Activated naive CD4-positive, alpha-beta T cell treated with anti-CD3 and anti-CD28 coated beads, Interleukin-2, amount 50 U/mL, for 72 hours (primary cell): ENCODE data around the gene SLC39A13. TPM values are rescaled to one million over a fixed set of nuclear protein-coding genes. Genes with fewer than 3 reads are reported as not detected.

Experiments
- ATAC-seq, 2 donors: fragments of 150-1000 bp; cut with Tn5 transposase; 2 replicates each; pipeline ENCODE4 v1.10.0; 2021; ENCODE audit warnings: mild to moderate bottlenecking in 2 of 2, moderate library complexity in 2 of 2
- DNase-seq, 2 donors: peaks; one replicate each; pipeline ENCODE4 v3.0.0; 2021 to 2022; ENCODE audit warnings: low spot score in 2 of 2
- H3K27ac Mint-ChIP-seq, 2 donors: one replicate each; pipeline ENCODE4 v1.8.0; 2022; ENCODE audit warnings: mild to moderate bottlenecking in 2 of 2, mixed read lengths in 2 of 2
- H3K36me3 Mint-ChIP-seq, 2 donors: one replicate each; pipeline ENCODE4 v1.8.0; 2022; ENCODE audit warnings: mixed read lengths in 2 of 2
- H3K9me3 Mint-ChIP-seq, 2 donors: one replicate each; pipeline ENCODE4 v1.8.0; 2022; ENCODE audit warnings: mixed read lengths in 2 of 2
- total RNA-seq, 2 donors: library from RNA; stranded (reverse); gene quantifications; one replicate each; pipeline ENCODE4 v1.2.3, GENCODE V29; 2022

Gene SLC39A13
- total RNA-seq, 2 donors from 2014 or later = 11.9 to 15.2 TPM

DNA sequence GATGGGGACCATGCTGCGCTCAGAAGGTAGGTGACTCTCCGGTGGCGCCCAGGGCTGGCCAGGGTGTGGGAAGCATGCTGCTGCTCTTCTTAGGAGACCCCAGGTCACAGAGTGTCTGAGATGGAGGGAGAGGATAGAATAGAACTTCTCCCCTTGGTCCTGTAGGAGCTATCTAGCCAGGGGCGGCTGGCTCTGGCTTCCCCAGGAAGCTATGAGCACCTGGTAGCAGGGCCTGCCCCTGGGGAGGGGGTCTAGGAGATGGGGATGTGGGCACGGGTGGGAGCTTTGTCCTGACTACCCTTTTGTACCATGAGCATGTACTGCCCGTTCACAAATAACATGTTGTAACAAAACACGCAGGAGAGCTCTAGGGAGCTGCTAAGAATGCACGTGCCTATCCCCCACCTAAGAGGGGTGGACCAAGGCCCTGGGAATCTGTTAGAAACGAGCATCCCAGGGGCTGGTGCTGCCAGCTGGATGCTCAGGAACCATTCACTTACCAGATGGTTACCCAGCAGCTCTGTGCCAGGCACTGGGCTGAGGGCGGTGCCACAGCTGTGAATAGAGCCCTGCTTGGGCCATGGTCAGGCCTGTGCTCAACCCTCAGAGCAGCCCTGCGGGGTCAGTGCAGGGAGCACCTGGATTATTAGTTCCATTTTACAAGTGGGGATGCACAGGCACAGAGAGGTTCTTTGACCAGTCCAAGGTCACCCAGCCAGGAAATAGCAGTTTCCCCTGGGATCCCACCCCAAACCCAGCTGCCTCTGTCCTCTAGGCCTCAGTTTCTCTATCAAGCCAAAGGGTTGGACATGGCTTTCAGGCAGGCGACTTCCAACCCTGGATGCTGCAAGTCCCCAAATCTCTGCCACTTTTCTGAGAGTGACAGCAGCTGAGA lies 2.2 kb downstream of the SLC39A13 start:
- no peak for ATAC-seq
- Mint-ChIP-seq H3K36me3 (no peaks in the 10 kb centered on the region), H3K27ac (no peak overlapping the region), H3K9me3 (no peaks in the 10 kb centered on the region)
- no peak for DNase-seq

DNA sequence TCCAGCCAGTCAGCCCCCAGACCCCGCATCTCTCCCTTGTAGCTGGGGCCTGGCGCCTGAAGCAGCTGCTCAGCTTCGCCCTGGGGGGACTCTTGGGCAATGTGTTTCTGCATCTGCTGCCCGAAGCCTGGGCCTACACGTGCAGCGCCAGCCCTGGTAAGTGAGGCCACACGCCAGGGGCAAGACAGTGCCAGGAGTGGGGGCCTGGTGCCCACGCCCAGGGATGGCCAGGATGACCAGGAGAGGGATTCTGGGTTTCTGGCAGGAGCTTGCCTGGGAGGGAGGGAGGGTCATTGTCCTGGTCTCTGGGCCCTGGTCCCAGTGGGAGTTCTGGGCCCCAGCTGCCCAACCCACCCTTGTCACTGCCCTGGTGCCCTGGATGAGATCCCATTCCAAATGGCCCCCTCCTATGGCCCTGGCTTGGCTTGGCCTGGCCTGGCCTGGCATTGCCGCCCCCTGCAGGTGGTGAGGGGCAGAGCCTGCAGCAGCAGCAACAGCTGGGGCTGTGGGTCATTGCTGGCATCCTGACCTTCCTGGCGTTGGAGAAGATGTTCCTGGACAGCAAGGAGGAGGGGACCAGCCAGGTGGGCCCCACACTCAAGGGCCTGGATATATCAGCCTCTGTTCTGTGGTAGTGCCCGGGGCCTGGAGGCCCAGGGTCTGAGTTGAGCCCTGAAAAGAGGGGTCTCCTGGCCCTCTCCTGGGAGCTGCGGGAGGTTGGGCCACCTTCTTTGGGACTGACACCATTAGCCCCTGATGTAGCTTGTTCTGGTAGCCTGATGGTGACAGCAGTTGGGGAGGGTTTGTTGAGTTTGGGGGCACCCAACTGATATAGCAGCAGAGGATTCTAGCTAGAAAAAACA lies 3.7 kb downstream of the SLC39A13 start:
- no peak for ATAC-seq
- no peaks in the 10 kb centered on the region for H3K36me3 Mint-ChIP-seq
- no peaks in the 10 kb centered on the region for H3K9me3 Mint-ChIP-seq
- H3K27ac Mint-ChIP-seq = no peak overlapping the region
- DNase-seq = peak in 1 of 2 donors; percentile 78

DNA sequence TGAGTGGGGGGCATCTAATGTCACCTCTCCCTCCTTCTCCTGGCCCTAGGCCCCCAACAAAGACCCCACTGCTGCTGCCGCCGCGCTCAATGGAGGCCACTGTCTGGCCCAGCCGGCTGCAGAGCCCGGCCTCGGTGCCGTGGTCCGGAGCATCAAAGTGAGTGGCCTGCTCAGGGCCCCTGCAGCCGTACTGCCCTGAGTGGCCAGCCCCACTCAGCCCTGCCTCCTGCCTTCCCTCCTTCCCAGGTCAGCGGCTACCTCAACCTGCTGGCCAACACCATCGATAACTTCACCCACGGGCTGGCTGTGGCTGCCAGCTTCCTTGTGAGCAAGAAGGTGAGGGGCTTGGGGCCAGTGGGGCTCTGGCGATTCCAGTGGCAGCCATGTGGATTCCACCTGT lies 5.0 kb downstream of the SLC39A13 start:
- H3K27ac Mint-ChIP-seq = peak overlapping the region in 1 of 2 donors; percentile 68
- no peaks in the 10 kb centered on the region for H3K9me3 Mint-ChIP-seq

DNA sequence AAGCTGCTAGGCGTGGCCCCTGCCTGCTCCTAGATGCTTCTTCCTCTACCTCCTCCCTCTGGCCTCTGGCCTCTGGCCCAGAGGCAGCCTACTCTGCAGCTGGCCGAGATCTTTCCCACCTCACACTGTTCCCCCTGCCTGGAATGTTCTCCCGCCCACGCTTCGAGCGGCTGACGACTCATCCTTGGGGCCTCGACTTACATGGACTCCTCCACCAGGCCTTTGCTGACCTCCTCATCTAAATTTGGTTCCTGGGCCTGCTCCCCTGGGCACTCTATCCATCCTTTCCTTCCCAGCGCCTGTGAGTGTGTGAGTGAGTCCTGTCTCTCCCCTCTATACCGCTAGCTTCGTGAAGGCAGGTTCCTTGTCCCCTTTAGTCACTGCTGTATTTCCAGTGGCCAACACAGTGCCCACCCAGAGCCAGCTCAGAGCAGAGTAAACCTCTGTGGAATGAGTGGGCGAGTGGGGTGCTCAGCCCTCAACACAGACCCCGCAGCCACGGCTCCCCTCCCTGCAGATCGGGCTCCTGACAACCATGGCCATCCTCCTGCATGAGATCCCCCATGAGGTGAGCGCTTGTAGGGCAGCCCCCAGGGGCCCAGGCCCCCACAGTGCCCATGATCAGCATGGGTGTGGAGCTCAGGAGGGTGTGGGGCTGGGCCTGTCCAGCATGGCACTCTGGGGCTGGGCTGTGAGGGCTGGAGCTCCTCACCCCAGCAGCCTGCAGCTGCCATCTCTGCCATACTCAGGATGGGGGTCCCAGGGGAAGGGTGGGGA lies 5.7 kb downstream of the SLC39A13 start:
- H3K27ac Mint-ChIP-seq = peak overlapping the region in 1 of 2 donors; percentile 68
- H3K9me3 Mint-ChIP-seq = no peaks in the 10 kb centered on the region
- H3K36me3 Mint-ChIP-seq = peaks cover 0 to 8% of the 10 kb centered on the region in 2 donors
- peak in 1 of 2 donors; percentile 15 for ATAC-seq
- DNase-seq = no peak

More for the DNA sequence above, 5.0 kb downstream of the SLC39A13 start:
- peaks cover 0 to 8% of the 10 kb centered on the region in 2 donors for H3K36me3 Mint-ChIP-seq
- DNase-seq = no peak
- no peak for ATAC-seq

GRCh38 chr11:47414685-47415070 lies 6.3 kb downstream of the SLC39A13 start:
- Mint-ChIP-seq H3K36me3 (peaks cover 0 to 9% of the 10 kb centered on the region in 2 donors), H3K9me3 (no peaks in the 10 kb centered on the region), H3K27ac (peak overlapping the region in 1 of 2 donors; percentile 68)
- DNase-seq = no peak
- ATAC-seq = peak in 1 of 2 donors; percentile 3

- Mint-ChIP-seq H3K36me3 (peaks cover 6 to 15% of the 10 kb centered on the region in 2 donors), H3K27ac (peak overlapping the region in 1 of 2 donors; percentile 24), H3K9me3 (no peaks in the 10 kb centered on the region)
- ATAC-seq (peak; percentile 3 to 4), DNase-seq (no peak)
Observed at GRCh38 chr11:47415091-47415854, 6.9 kb downstream of the SLC39A13 start.

GRCh38 chr11:47415949-47416472 lies 7.6 kb downstream of the SLC39A13 start:
- DNase-seq (no peak), ATAC-seq (peak; percentile 3 to 8)
- H3K36me3 Mint-ChIP-seq = peaks cover 6 to 17% of the 10 kb centered on the region in 2 donors
- H3K27ac Mint-ChIP-seq = peak overlapping the region; percentile 24 to 29
- H3K9me3 Mint-ChIP-seq = no peaks in the 10 kb centered on the region

GRCh38 chr11:47417712-47418111 lies 9.3 kb downstream of the SLC39A13 start:
- no peak for DNase-seq
- Mint-ChIP-seq H3K9me3 (no peaks in the 10 kb centered on the region), H3K36me3 (peaks cover 6 to 22% of the 10 kb centered on the region in 2 donors), H3K27ac (peak overlapping the region; percentile 62 to 95)
- no peak for ATAC-seq

- peak overlapping the region; percentile 62 to 95 for H3K27ac Mint-ChIP-seq
- H3K36me3 Mint-ChIP-seq = peaks cover 8 to 23% of the 10 kb centered on the region in 2 donors
- no peaks in the 10 kb centered on the region for H3K9me3 Mint-ChIP-seq
- ATAC-seq (no peak), DNase-seq (no peak)
Observed at GRCh38 chr11:47418454-47419259, 10.3 kb downstream of the SLC39A13 start.

DNA sequence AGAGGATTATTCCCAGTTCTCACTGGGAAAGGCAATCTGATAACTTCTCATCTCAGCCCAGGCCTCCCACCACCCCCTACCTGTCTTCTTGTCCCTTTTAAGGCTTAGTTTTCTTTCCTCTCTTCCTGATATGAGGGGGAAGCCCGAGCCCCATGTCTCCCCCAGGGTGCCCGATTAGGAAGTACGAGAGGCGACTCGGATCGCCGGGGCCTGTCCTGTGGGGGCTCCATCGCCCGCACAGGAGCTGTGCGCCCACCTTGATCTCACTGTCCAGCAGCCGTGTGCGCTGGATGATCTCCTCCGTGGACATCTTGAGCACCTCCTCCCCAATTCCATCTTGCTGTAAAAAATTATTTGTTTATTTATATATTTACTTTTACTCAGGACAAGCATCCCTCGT lies 17.2 kb downstream of the SLC39A13 start:
- Mint-ChIP-seq H3K36me3 (peaks cover 33 to 36% of the 10 kb centered on the region in 2 donors), H3K27ac (peak overlapping the region; percentile 99 to 100), H3K9me3 (no peaks in the 10 kb centered on the region)
- DNase-seq = no peak
- no peak for ATAC-seq

DNA sequence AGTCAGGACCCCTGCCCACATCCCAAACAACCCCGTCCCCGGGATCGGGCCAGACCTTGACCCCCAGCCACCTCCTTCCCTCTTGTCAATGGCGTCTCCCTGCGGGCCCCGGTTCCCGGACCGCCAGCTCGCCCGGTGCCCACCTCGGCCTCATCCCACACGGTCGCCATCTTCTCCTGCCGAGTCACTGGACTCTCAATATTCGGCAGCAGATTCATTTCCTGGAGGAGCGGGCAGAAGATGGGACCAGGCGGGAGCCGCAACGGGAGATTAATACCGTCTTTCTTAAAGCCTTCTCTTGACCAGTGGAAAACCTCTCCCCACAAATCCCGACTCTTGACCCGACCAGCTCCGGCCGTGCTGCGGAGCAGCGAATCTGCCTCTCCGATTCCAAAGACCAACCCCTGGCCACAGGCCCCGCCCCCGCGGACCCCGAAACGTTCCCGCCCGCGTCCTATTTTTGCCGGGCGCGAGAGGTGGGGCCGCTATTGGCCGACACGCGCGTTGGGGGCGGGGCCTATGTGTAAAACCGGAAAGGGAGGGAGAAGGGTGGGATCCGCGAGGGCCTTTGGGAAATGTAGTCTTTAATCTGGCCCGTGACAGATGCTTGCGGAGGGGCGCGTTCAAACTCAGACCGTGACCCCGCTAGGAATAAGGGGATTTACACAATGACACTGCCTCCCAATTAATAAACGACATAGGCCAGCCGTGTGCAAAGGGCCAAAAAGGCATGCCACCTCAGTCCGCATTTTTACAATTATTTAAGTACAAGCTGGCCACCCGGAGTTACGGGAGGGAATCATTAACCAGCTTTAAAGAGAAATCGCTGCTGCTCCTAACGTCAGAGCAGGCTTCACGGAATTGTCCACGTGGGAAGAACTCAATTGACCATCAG lies 17.9 kb downstream of the SLC39A13 start, which contains the start of gene PSMC3:
Gene PSMC3, minus strand, starts transcription at position 378 of the 895 bp plus-strand sequence. Its CDS starts 160 bp downstream, at position 218.
- DNase-seq (peak; percentile 96 to 99), ATAC-seq (peak; percentile 95 to 97)
- H3K27ac Mint-ChIP-seq = peak within 1 kb of the TSS; percentile 99 to 100
- no peaks in the 10 kb centered on the region for H3K9me3 Mint-ChIP-seq
- peaks cover 32 to 33% of the 10 kb centered on the region in 2 donors for H3K36me3 Mint-ChIP-seq

DNA sequence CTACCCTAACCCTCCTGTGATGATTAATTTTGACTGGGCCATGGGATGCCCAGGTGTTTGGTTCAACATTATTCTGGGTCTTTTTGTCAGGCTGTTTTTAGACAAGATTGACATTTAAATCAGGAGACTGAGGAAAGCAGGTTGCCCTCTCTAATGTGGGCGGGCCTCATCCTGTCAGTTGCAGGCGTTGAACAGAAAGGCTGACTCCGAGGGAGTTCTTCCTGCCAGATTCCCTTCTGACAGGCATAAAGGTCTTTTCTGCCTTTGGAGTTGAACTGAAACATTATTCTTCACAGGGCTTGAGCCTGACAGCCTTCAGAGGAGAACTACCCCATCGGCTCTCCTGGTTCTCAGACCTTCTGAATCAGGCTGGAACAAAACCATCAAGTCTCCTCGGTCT lies 22.1 kb downstream of the SLC39A13 start:
- ATAC-seq = no peak
- Mint-ChIP-seq H3K9me3 (no peaks in the 10 kb centered on the region), H3K36me3 (peaks cover 10 to 12% of the 10 kb centered on the region in 2 donors), H3K27ac (no peak overlapping the region)
- no peak for DNase-seq

- peaks cover 0 to 2% of the 10 kb centered on the region in 2 donors for H3K36me3 Mint-ChIP-seq
- H3K9me3 Mint-ChIP-seq = no peaks in the 10 kb centered on the region
- ATAC-seq (no peak), DNase-seq (no peak)
- no peak overlapping the region for H3K27ac Mint-ChIP-seq
Observed at GRCh38 chr11:47431356-47432083, 23.1 kb downstream of the SLC39A13 start.
